IPS-18c (cell line): ENCODE data around the gene CELF2.

ENCODE experiments used
- H3K4me3 ChIP-seq: 2 replicates; pipeline ENCODE4 v1.7.0; 2013; ENCODE audit warnings: low read depth, mild to moderate bottlenecking, low read length, moderate library complexity; ENCODE audit not compliant: insufficient read depth
- H3K9me3 ChIP-seq: one replicate; pipeline ENCODE4 v1.6.1; 2013; ENCODE audit warnings: mild to moderate bottlenecking, low read length, moderate library complexity; ENCODE audit not compliant: control insufficient read depth, insufficient read depth

Gene CELF2

GRCh38 chr10:11066520-11066919 is 48.8 kb downstream of the CELF2 start:
- no peaks in the 10 kb centered on the region for H3K9me3 ChIP-seq
- no peak overlapping the region for H3K4me3 ChIP-seq

- no peak overlapping the region for H3K4me3 ChIP-seq
- no peaks in the 10 kb centered on the region for H3K9me3 ChIP-seq
Measured at GRCh38 chr10:11068861-11069633, 51.4 kb downstream of the CELF2 start.

- H3K9me3 ChIP-seq: no peaks in the 10 kb centered on the region
- no peak overlapping the region for H3K4me3 ChIP-seq
Measured at GRCh38 chr10:11073410-11073809, 55.7 kb downstream of the CELF2 start.

GRCh38 chr10:11074536-11075267 is 57.0 kb downstream of the CELF2 start:
- Histone ChIP-seq H3K4me3 (no peak overlapping the region), H3K9me3 (no peaks in the 10 kb centered on the region)

- Histone ChIP-seq H3K4me3 (no peak overlapping the region), H3K9me3 (no peaks in the 10 kb centered on the region)
Measured at GRCh38 chr10:11076221-11076620, 58.5 kb downstream of the CELF2 start.

GRCh38 chr10:11080564-11080984 is 62.9 kb downstream of the CELF2 start:
- Histone ChIP-seq H3K9me3 (no peaks in the 10 kb centered on the region), H3K4me3 (no peak overlapping the region)

- no peaks in the 10 kb centered on the region for H3K9me3 ChIP-seq
- no peak overlapping the region for H3K4me3 ChIP-seq
Measured at GRCh38 chr10:11081408-11081807, 63.7 kb downstream of the CELF2 start.

- H3K4me3 ChIP-seq: no peak overlapping the region
- H3K9me3 ChIP-seq: peaks cover under 1% of the 10 kb centered on the region
Measured at GRCh38 chr10:11082526-11082925, 64.9 kb downstream of the CELF2 start.

- no peak overlapping the region for H3K4me3 ChIP-seq
- peaks cover 2% of the 10 kb centered on the region for H3K9me3 ChIP-seq
Measured at GRCh38 chr10:11083051-11083450, 65.4 kb downstream of the CELF2 start.

- no peak overlapping the region for H3K4me3 ChIP-seq
- H3K9me3 ChIP-seq: peaks cover 2% of the 10 kb centered on the region
Measured at GRCh38 chr10:11085545-11085944, 67.9 kb downstream of the CELF2 start.

- no peak overlapping the region for H3K4me3 ChIP-seq
- H3K9me3 ChIP-seq: peaks cover 2% of the 10 kb centered on the region
Measured at GRCh38 chr10:11086177-11086840, 68.6 kb downstream of the CELF2 start.

- Histone ChIP-seq H3K4me3 (no peak overlapping the region), H3K9me3 (peaks cover 2% of the 10 kb centered on the region)
Measured at GRCh38 chr10:11087372-11087771, 69.7 kb downstream of the CELF2 start.

- Histone ChIP-seq H3K9me3 (peaks cover 2% of the 10 kb centered on the region), H3K4me3 (no peak overlapping the region)
Measured at GRCh38 chr10:11088709-11089108, 71.0 kb downstream of the CELF2 start.

GRCh38 chr10:11089272-11089671 is 71.6 kb downstream of the CELF2 start:
- Histone ChIP-seq H3K9me3 (peaks cover 2% of the 10 kb centered on the region), H3K4me3 (no peak overlapping the region)

- Histone ChIP-seq H3K9me3 (peaks cover 2% of the 10 kb centered on the region), H3K4me3 (no peak overlapping the region)
Measured at GRCh38 chr10:11091517-11092102, 73.9 kb downstream of the CELF2 start.

GRCh38 chr10:11093771-11094736 is 76.4 kb downstream of the CELF2 start:
- H3K4me3 ChIP-seq: no peak overlapping the region
- H3K9me3 ChIP-seq: no peaks in the 10 kb centered on the region

- H3K9me3 ChIP-seq: no peaks in the 10 kb centered on the region
- no peak overlapping the region for H3K4me3 ChIP-seq
Measured at GRCh38 chr10:11095374-11095801, 77.7 kb downstream of the CELF2 start.
